HCT116 (cell line): ENCODE results near the gene CRHR1. TPM values are rescaled to one million over a fixed set of nuclear protein-coding genes. Genes with fewer than 3 reads are reported as not detected.

Source experiments
- ATAC-seq: fragments of 200-7000 bp; cut with Tn5 transposase; 2 replicates; pipeline ENCODE4 v1.9.1; 2020; ENCODE audit warnings: mild to moderate bottlenecking, moderate library complexity
- BruUV-seq: library from RNA; stranded (reverse); fragments of 400-500 nt; replicated peaks from 2 replicates; lab custom pipeline; 2021; lab: Mats Ljungman, UMichigan
- CTCF ChIA-PET: fragments of 300-600 bp; sonication (Branson Sonifier 250); formaldehyde crosslinking; loops from one replicate; lab custom pipeline; 2021; ENCODE audit warnings: antibody characterized with exemption; lab: Charles Lee
- POLR2A ChIA-PET: fragments of 300-600, 350-600 bp; sonication (Branson Sonifier 250); formaldehyde crosslinking; loops from one replicate; lab custom pipeline; 2021; ENCODE audit warnings: antibody characterized with exemption; lab: Charles Lee
- RAD21 ChIA-PET, 2 experiments: fragments of 300-600 bp; sonication (Branson Sonifier 250); formaldehyde crosslinking; loops; one replicate each; lab custom pipeline; 2023; ENCODE audit warnings: low total read pairs in 2 of 2; ENCODE audit not compliant: uncharacterized antibody in 2 of 2, unreplicated experiment in 2 of 2, low non-redundant PET in 1 of 2; lab: Charles Lee
- DNase-seq: peaks from one replicate; pipeline ENCODE4 v3.0.0-alpha.2; 2010; ENCODE audit warnings: low read depth, low spot score
- H2AFZ ChIP-seq: fragments of 200-600 bp; shearing (Covaris generic), sonication (generic); 2 replicates; pipeline ENCODE4 v1.6.1; 2017; ENCODE audit warnings: low read depth, mixed run types, mixed read lengths, antibody characterized with exemption, low read length; ENCODE audit not compliant: poor library complexity, severe bottlenecking
- H3K27ac ChIP-seq: 2 replicates; pipeline ENCODE4 v1.5.1; 2012; ENCODE audit warnings: low read depth, low read length
- H3K27me3 ChIP-seq: fragments of 200-600 bp; sonication (generic); 2 replicates; pipeline ENCODE4 v1.6.1; 2016; ENCODE audit warnings: mixed run types, low read length, mixed read lengths; ENCODE audit not compliant: insufficient read depth
- H3K36me3 ChIP-seq, 2 experiments: fragments of 200-500 bp in 1 of 2; fragments of 200-600 bp in 1 of 2; sonication (Bioruptor generic) in 1 of 2; sonication (generic) in 1 of 2; 2 replicates each; pipeline versions ENCODE4 v1.5.1 to v1.6.1; 2014 to 2016; ENCODE audit warnings: low read length in 2 of 2, inconsistent platforms in 1 of 2, mixed read lengths in 1 of 2, mixed run types in 1 of 2; ENCODE audit not compliant: insufficient read depth in 2 of 2, control insufficient read depth in 1 of 2
- H3K4me1 ChIP-seq, 2 experiments: fragments of 200-600 bp in 1 of 2; sonication (generic) in 1 of 2; 2 replicates each; pipeline versions ENCODE4 v1.5.1 to v1.6.1; 2012 to 2017; ENCODE audit warnings: low read length in 2 of 2, inconsistent platforms in 1 of 2, mild to moderate bottlenecking in 1 of 2, mixed read lengths in 1 of 2, mixed run types in 1 of 2, moderate library complexity in 1 of 2; ENCODE audit not compliant: insufficient read depth in 2 of 2, control insufficient read depth in 1 of 2
- H3K4me2 ChIP-seq: fragments of 200-600 bp; sonication (generic); 2 replicates; pipeline ENCODE4 v1.6.1; 2017; ENCODE audit warnings: mixed run types, low read length, mixed read lengths
- H3K4me3 ChIP-seq, 2 experiments: fragments of 200-600 bp in 1 of 2; sonication (generic) in 1 of 2; replicated peaks in 1 of 2; 2 replicates each; pipeline ENCODE4 v1.5.1; 2011 to 2016; ENCODE audit warnings: low read length in 2 of 2, control low read depth in 1 of 2, low read depth in 1 of 2, mild to moderate bottlenecking in 1 of 2, mixed read lengths in 1 of 2, mixed run types in 1 of 2
- H3K79me2 ChIP-seq: fragments of 200-600 bp; sonication (generic); 2 replicates; pipeline ENCODE4 v1.6.1; 2017; ENCODE audit warnings: mild to moderate bottlenecking, mixed run types, low read length, moderate library complexity, mixed read lengths; ENCODE audit not compliant: insufficient read depth
- H3K9ac ChIP-seq: fragments of 200-600 bp; sonication (generic); 2 replicates; pipeline ENCODE4 v1.6.1; 2016; ENCODE audit warnings: low read length, mixed read lengths
- H3K9me2 ChIP-seq: fragments of 200-600 bp; sonication (generic), shearing (Covaris generic); 2 replicates; pipeline ENCODE4 v1.6.1; 2017; ENCODE audit warnings: mixed run types, mild to moderate bottlenecking, moderate library complexity; ENCODE audit not compliant: insufficient read depth
- H3K9me3 ChIP-seq, 2 experiments: fragments of 200-500 bp in 1 of 2; fragments of 200-600 bp in 1 of 2; sonication (Bioruptor generic) in 1 of 2; sonication (generic) in 1 of 2; 2 replicates each; pipeline ENCODE4 v1.6.1; 2014 to 2017; ENCODE audit warnings: low read length in 2 of 2, mixed read lengths in 2 of 2, inconsistent platforms in 1 of 2, low read depth in 1 of 2, mild to moderate bottlenecking in 1 of 2, mixed run types in 1 of 2, moderate library complexity in 1 of 2; ENCODE audit not compliant: control insufficient read depth in 1 of 2, insufficient read depth in 1 of 2
- H4K20me1 ChIP-seq: fragments of 200-600 bp; sonication (generic), shearing (Covaris generic); 2 replicates; pipeline ENCODE4 v1.6.1; 2017; ENCODE audit warnings: mixed run types, mild to moderate bottlenecking, moderate library complexity; ENCODE audit not compliant: insufficient read depth
- EGR1 ChIP-seq: IDR thresholded peaks from 2 replicates; pipeline ENCODE4 v1.6.1; 2012; ENCODE audit warnings: low read depth
- ELF1 ChIP-seq: IDR thresholded peaks from 2 replicates; pipeline ENCODE4 v1.6.1; 2012; ENCODE audit warnings: low read depth, borderline replicate concordance
- EZH2 ChIP-seq: fragments of 200-600 bp; sonication (generic); IDR thresholded peaks from 2 replicates; pipeline ENCODE4 v1.6.1; 2017; ENCODE audit warnings: antibody characterized with exemption, mixed run types
- EZH2phosphoT487 ChIP-seq: fragments of 200-600 bp; IDR thresholded peaks from 2 replicates; pipeline ENCODE4 v1.6.1; 2018; ENCODE audit warnings: antibody characterized with exemption, borderline replicate concordance
- FOSL1 ChIP-seq: IDR thresholded peaks from 2 replicates; pipeline ENCODE4 v1.6.1; 2012; ENCODE audit warnings: low read depth
- POLR2A ChIP-seq: IDR thresholded peaks from 2 replicates; pipeline ENCODE4 v1.7.0; 2011; ENCODE audit warnings: borderline replicate concordance; ENCODE audit not compliant: insufficient read depth, insufficient read length; ENCODE audit errors: extremely low read depth
- SIN3A ChIP-seq: IDR thresholded peaks from 2 replicates; pipeline ENCODE4 v1.6.1; 2012; ENCODE audit warnings: low read depth
- intact Hi-C: fragments of 100-400 bp; cut with micrococcal nuclease; formaldehyde crosslinking; loops from 2 replicates; pipeline ENCODE4 v1.10.0; 2022
- total RNA-seq: library from RNA; stranded (reverse); gene quantifications from one replicate; pipeline ENCODE4 v1.2.1, GENCODE V29; 2021; ENCODE audit not compliant: unreplicated experiment
- TF ChIP-seq, protein P1 (sequence below): IDR thresholded peaks from 2 replicates; pipeline ENCODE4 v1.6.1; 2012
- TF ChIP-seq, protein P2 (sequence below): IDR thresholded peaks from 2 replicates; pipeline ENCODE4 v1.6.1; 2012; ENCODE audit warnings: low read depth
- TF ChIP-seq, protein P3 (sequence below): IDR thresholded peaks from 2 replicates; pipeline ENCODE4 v1.6.1; 2012

CRHR1 gene
- total RNA-seq, 1 experiment from 2014 or later, result 0.12 TPM

DNA sequence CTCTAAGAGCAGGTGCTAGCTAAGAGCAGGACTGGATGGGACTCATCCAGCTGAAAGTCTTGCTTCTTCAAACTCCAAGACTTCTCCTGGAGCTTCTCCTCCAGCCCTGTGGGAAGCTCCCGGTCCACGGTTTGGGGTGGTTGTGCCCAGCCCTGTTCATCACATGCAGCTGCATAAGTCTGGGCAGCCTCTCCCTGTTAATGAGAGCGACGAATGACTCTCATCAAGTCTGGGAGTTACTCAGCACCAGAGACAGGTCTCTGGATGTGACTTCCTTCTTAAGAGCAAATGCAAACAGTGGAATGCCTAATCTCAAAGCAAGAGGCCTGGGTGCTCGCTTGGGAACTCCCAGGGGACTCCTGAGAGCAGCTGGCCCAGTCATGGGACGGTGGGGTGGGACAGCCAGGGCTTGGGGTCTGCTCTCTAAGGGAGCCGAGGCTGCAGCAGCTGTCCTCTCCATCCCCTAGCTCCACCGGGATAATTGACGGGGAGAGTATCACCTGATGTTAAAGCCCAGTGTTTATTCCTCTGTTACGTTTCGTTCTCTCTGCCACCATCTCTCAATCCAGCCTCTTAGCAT lies 35.3 kb upstream of the CRHR1 start:
- H3K27me3 ChIP-seq, result peaks cover 18% of the 10 kb centered on the region; the same call in 1 of the 2 replicates
- POLR2A ChIA-PET, result no interaction called here
- H3K9me3 ChIP-seq, result no peaks in the 10 kb centered on the region
- BruUV-seq, result no TSS peak
- intact Hi-C loops, result no loop called here
- no peaks in the 10 kb centered on the region for H3K79me2 ChIP-seq
- RAD21 ChIA-PET, result no interaction called here
- no peak overlapping the region for H3K27ac ChIP-seq
- H3K4me1 ChIP-seq, result no peaks in the 10 kb centered on the region
- H3K36me3 ChIP-seq, result no peaks in the 10 kb centered on the region
- no peak for TF ChIP-seq FOSL1
- TF ChIP-seq SIN3A, result no peak
- TF ChIP-seq, protein P1, sequence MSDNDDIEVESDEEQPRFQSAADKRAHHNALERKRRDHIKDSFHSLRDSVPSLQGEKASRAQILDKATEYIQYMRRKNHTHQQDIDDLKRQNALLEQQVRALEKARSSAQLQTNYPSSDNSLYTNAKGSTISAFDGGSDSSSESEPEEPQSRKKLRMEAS, result no peak
- no peak for TF ChIP-seq EZH2phosphoT487
- no peak for TF ChIP-seq EZH2
- TF ChIP-seq ELF1, result no peak
- TF ChIP-seq POLR2A, result no peak
- TF ChIP-seq, protein P2, sequence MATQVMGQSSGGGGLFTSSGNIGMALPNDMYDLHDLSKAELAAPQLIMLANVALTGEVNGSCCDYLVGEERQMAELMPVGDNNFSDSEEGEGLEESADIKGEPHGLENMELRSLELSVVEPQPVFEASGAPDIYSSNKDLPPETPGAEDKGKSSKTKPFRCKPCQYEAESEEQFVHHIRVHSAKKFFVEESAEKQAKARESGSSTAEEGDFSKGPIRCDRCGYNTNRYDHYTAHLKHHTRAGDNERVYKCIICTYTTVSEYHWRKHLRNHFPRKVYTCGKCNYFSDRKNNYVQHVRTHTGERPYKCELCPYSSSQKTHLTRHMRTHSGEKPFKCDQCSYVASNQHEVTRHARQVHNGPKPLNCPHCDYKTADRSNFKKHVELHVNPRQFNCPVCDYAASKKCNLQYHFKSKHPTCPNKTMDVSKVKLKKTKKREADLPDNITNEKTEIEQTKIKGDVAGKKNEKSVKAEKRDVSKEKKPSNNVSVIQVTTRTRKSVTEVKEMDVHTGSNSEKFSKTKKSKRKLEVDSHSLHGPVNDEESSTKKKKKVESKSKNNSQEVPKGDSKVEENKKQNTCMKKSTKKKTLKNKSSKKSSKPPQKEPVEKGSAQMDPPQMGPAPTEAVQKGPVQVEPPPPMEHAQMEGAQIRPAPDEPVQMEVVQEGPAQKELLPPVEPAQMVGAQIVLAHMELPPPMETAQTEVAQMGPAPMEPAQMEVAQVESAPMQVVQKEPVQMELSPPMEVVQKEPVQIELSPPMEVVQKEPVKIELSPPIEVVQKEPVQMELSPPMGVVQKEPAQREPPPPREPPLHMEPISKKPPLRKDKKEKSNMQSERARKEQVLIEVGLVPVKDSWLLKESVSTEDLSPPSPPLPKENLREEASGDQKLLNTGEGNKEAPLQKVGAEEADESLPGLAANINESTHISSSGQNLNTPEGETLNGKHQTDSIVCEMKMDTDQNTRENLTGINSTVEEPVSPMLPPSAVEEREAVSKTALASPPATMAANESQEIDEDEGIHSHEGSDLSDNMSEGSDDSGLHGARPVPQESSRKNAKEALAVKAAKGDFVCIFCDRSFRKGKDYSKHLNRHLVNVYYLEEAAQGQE, result no peak
- no peak for TF ChIP-seq EGR1
- TF ChIP-seq, protein P3, sequence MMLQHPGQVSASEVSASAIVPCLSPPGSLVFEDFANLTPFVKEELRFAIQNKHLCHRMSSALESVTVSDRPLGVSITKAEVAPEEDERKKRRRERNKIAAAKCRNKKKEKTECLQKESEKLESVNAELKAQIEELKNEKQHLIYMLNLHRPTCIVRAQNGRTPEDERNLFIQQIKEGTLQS, result no peak
- H3K4me2 ChIP-seq, result no peak overlapping the region
- CTCF ChIA-PET, result interaction anchor here (1.1 kb wide), 1 partner anchor 46 kb away, joined by 3 read pairs; no protein-coding TSS in a partner anchor
- no peaks in the 10 kb centered on the region for H3K9me2 ChIP-seq
- no peak overlapping the region for H2AFZ ChIP-seq
- H4K20me1 ChIP-seq, result no peaks in the 10 kb centered on the region
- H3K4me3 ChIP-seq, result no peak overlapping the region
- ATAC-seq (no peak), DNase-seq (no peak)
- H3K9ac ChIP-seq, result no peak overlapping the region
